Left ventricle myocardium inferior (tissue), 1 donor: ENCODE results near the gene MIP. TPM values are rescaled to one million over a fixed set of nuclear protein-coding genes. Genes with fewer than 3 reads are reported as not detected.

ENCODE experiments used
- DNase-seq: peaks from one replicate; pipeline ENCODE4 v3.0.0-alpha.2; 2020
- H3K27ac ChIP-seq: fragments of 200-600 bp; replicated peaks from 2 replicates; pipeline ENCODE4 v1.8.0; 2021
- H3K27me3 ChIP-seq: fragments of 200-600 bp; 2 replicates; pipeline ENCODE4 v1.8.0; 2021; ENCODE audit warnings: low read depth
- H3K36me3 ChIP-seq: fragments of 200-600 bp; 2 replicates; pipeline ENCODE4 v1.8.0; 2021
- H3K4me1 ChIP-seq: fragments of 200-600 bp; 2 replicates; pipeline ENCODE4 v1.8.0; 2021
- H3K4me3 ChIP-seq: fragments of 200-600 bp; 2 replicates; pipeline ENCODE4 v1.8.0; 2021; ENCODE audit warnings: mild to moderate bottlenecking, moderate library complexity
- H3K9me3 ChIP-seq: fragments of 200-600 bp; replicated peaks from 2 replicates; pipeline ENCODE4 v1.8.0; 2021
- CTCF ChIP-seq: fragments of 200-600 bp; IDR thresholded peaks from 2 replicates; pipeline ENCODE4 v1.8.0; 2021; ENCODE audit warnings: antibody characterized with exemption, mild to moderate bottlenecking, borderline replicate concordance
- intact Hi-C: fragments of 100-400 bp; cut with micrococcal nuclease; formaldehyde crosslinking; loops from one replicate; pipeline ENCODE4 v1.11.0; 2022
- total RNA-seq: library from RNA; stranded (reverse); fragmentation: NEBNext Ultra II Directional; extraction: Animal tissue kit (Norgen Biotek cat#: 25700); gene quantifications from one replicate; pipeline ENCODE4 v1.2.1, GENCODE V29; 2021
- donor health status: DM: no; HTN: yes; CAD: no; lungs with severe emphysema.

The MIP gene
- total RNA-seq, 1 donor from 2014 or later = not detected

GRCh38 chr12:56479625-56480024, 25.2 kb upstream of the MIP start:
- peaks cover 5% of the 10 kb centered on the region for H3K4me1 ChIP-seq
- H3K9me3 ChIP-seq = no peaks in the 10 kb centered on the region
- H3K27ac ChIP-seq = no peak overlapping the region
- no peaks in the 10 kb centered on the region for H3K27me3 ChIP-seq
- H3K4me3 ChIP-seq = no peak overlapping the region
- intact Hi-C loops = no loop called here
- no peak for DNase-seq
- no peak for TF ChIP-seq CTCF
- no peaks in the 10 kb centered on the region for H3K36me3 ChIP-seq

- Histone ChIP-seq H3K36me3 (no peaks in the 10 kb centered on the region), H3K4me3 (no peak overlapping the region), H3K9me3 (no peaks in the 10 kb centered on the region), H3K27me3 (no peaks in the 10 kb centered on the region), H3K4me1 (peaks cover 11% of the 10 kb centered on the region), H3K27ac (no peak overlapping the region)
- no peak for TF ChIP-seq CTCF
- intact Hi-C loops = no loop called here
- no peak for DNase-seq
Observed at GRCh38 chr12:56477521-56478225, 23.2 kb upstream of the MIP start.

- DNase-seq = no peak
- Histone ChIP-seq H3K9me3 (no peaks in the 10 kb centered on the region), H3K27me3 (no peaks in the 10 kb centered on the region), H3K36me3 (no peaks in the 10 kb centered on the region), H3K27ac (no peak overlapping the region), H3K4me1 (peaks cover 11% of the 10 kb centered on the region), H3K4me3 (no peak overlapping the region)
- no peak for TF ChIP-seq CTCF
- intact Hi-C loops = no loop called here
Observed at GRCh38 chr12:56476972-56477432, 22.5 kb upstream of the MIP start.

GRCh38 chr12:56476143-56476542, 21.7 kb upstream of the MIP start:
- intact Hi-C loops = no loop called here
- no peak for DNase-seq
- no peak overlapping the region for H3K27ac ChIP-seq
- H3K9me3 ChIP-seq = no peaks in the 10 kb centered on the region
- no peak overlapping the region for H3K4me3 ChIP-seq
- peaks cover 11% of the 10 kb centered on the region for H3K4me1 ChIP-seq
- no peak for TF ChIP-seq CTCF
- no peaks in the 10 kb centered on the region for H3K36me3 ChIP-seq
- no peaks in the 10 kb centered on the region for H3K27me3 ChIP-seq

- H3K27ac ChIP-seq = peak overlapping the region; percentile 67
- peaks cover 18% of the 10 kb centered on the region for H3K4me1 ChIP-seq
- no peak for TF ChIP-seq CTCF
- no peaks in the 10 kb centered on the region for H3K9me3 ChIP-seq
- H3K27me3 ChIP-seq = no peaks in the 10 kb centered on the region
- no peaks in the 10 kb centered on the region for H3K36me3 ChIP-seq
- no peak overlapping the region for H3K4me3 ChIP-seq
- DNase-seq = peak; percentile 40
- intact Hi-C loops = no loop called here
Observed at GRCh38 chr12:56474389-56474788, 19.9 kb upstream of the MIP start.
